GM12878 (cell line): ENCODE data around the gene LPAR5. TPM values are rescaled to one million over a fixed set of nuclear protein-coding genes. Genes with fewer than 3 reads are reported as not detected.
A peak's percentile ranks its signal among the peaks of the same experiment; 100 is the strongest.

Source experiments
- ATAC-seq: fragments of 200-7000 bp; cut with Tn5 transposase; 3 replicates; pipeline ENCODE4 v1.9.1; 2020; ENCODE audit warnings: mild to moderate bottlenecking, moderate library complexity
- BruUV-seq: library from RNA; stranded (reverse); fragments of 400-500 nt; replicated peaks from 2 replicates; lab custom pipeline; 2021; lab: Mats Ljungman, UMichigan
- CTCF ChIA-PET: fragments of 300-600 bp; sonication (Branson Sonifier 250); formaldehyde crosslinking; extraction: SDS; loops from one replicate; lab custom pipeline; 2021; ENCODE audit warnings: inconsistent platforms; lab: Yijun Ruan, JAX
- POLR2A ChIA-PET: fragments of 350-600 bp; formaldehyde crosslinking; extraction: SDS; loops from one replicate; lab custom pipeline; 2021; ENCODE audit warnings: inconsistent platforms; lab: Charles Lee
- RAD21 ChIA-PET: fragments of 300-600 bp; sonication (Branson Sonifier 250); formaldehyde crosslinking; loops from one replicate; lab custom pipeline; 2023; ENCODE audit warnings: antibody characterized with exemption; ENCODE audit not compliant: unreplicated experiment; lab: Charles Lee
- SMC1A ChIA-PET: fragments of 300-600 bp; sonication (Branson Sonifier 250); formaldehyde crosslinking; loops from one replicate; lab custom pipeline; 2023; ENCODE audit not compliant: unreplicated experiment, uncharacterized antibody; lab: Charles Lee
- DNase-seq: peaks from one replicate; pipeline ENCODE4 v3.0.0-alpha.2; 2011; ENCODE audit warnings: low read depth, low spot score
- FAIRE-seq: peaks from 3 replicates; lab custom pipeline; 2011; peaks lifted over from hg19 to GRCh38; lab: Jason Lieb, UNC
- H2AFZ ChIP-seq: 2 replicates; pipeline ENCODE4 v1.6.0; 2011; ENCODE audit warnings: low read depth, low read length, control low read depth; ENCODE audit not compliant: control insufficient read depth
- H3K27ac ChIP-seq: 2 replicates; pipeline ENCODE4 v1.5.1; 2011; ENCODE audit warnings: control low read depth; ENCODE audit not compliant: control insufficient read depth, insufficient read depth
- H3K27me3 ChIP-seq, 2 experiments: replicated peaks in 1 of 2; 2 replicates each; pipeline versions ENCODE4 v1.6.0 to v1.6.1; 2011; ENCODE audit warnings: low read length in 1 of 2; ENCODE audit not compliant: control insufficient read depth in 2 of 2, insufficient read depth in 2 of 2
- H3K36me3 ChIP-seq, 2 experiments: 2 replicates each; pipeline ENCODE4 v1.5.1; 2011; ENCODE audit warnings: low read length in 1 of 2; ENCODE audit not compliant: control insufficient read depth in 2 of 2, insufficient read depth in 2 of 2
- H3K4me1 ChIP-seq: 2 replicates; pipeline ENCODE4 v1.6.1; 2011; ENCODE audit warnings: mild to moderate bottlenecking, low read length, moderate library complexity, mixed read lengths; ENCODE audit not compliant: control insufficient read depth, insufficient read depth
- H3K4me2 ChIP-seq: 2 replicates; pipeline ENCODE4 v1.6.0; 2011; ENCODE audit warnings: control low read depth; ENCODE audit not compliant: control insufficient read depth, insufficient read depth
- H3K4me3 ChIP-seq: fragments of 200-600 bp; sonication (generic); 2 replicates; pipeline ENCODE4 v1.5.1; 2016
- H3K79me2 ChIP-seq: 2 replicates; pipeline ENCODE4 v1.6.0; 2011; ENCODE audit warnings: low read length; ENCODE audit not compliant: control insufficient read depth, insufficient read depth
- H3K9ac ChIP-seq: 2 replicates; pipeline ENCODE4 v1.8.0; 2011; ENCODE audit warnings: low read length, control low read depth, mixed read lengths; ENCODE audit not compliant: control insufficient read depth, insufficient read depth
- H3K9me3 ChIP-seq: replicated peaks from 3 replicates; pipeline ENCODE4 v1.5.1; 2011; ENCODE audit warnings: mild to moderate bottlenecking, low read length; ENCODE audit not compliant: control insufficient read depth, insufficient read depth
- H4K20me1 ChIP-seq: 2 replicates; pipeline ENCODE4 v1.6.0; 2011; ENCODE audit not compliant: control insufficient read depth, insufficient read depth
- BACH1 ChIP-seq: fragments of 450-650 bp; IDR thresholded peaks from 2 replicates; pipeline ENCODE4 v1.6.1; 2017; ENCODE audit warnings: mild to moderate bottlenecking, borderline replicate concordance
- CHD2 ChIP-seq: IDR thresholded peaks from 2 replicates; pipeline ENCODE4 v1.6.1; 2011; ENCODE audit warnings: low read depth, low read length, improper control_type of control experiment, borderline replicate concordance
- PAX5 ChIP-seq: IDR thresholded peaks from 2 replicates; pipeline ENCODE4 v1.6.1; 2011; ENCODE audit warnings: low read depth, low read length, borderline replicate concordance
- POLR2A ChIP-seq: IDR thresholded peaks from 2 replicates; pipeline ENCODE4 v1.6.1; 2011; ENCODE audit warnings: low read depth, mild to moderate bottlenecking, low read length
- POLR2AphosphoS2 ChIP-seq: IDR thresholded peaks from 2 replicates; pipeline ENCODE4 v1.6.1; 2011; ENCODE audit warnings: low read depth, mild to moderate bottlenecking, low read length, improper control_type of control experiment, moderate library complexity
- POU2F2 ChIP-seq: IDR thresholded peaks from 3 replicates; pipeline ENCODE4 v1.6.1; 2011; ENCODE audit warnings: low read depth, mild to moderate bottlenecking, low read length, borderline replicate concordance
- RAD21 ChIP-seq: IDR thresholded peaks from 2 replicates; pipeline ENCODE4 v1.6.1; 2011; ENCODE audit warnings: mild to moderate bottlenecking, low read depth, low read length, moderate library complexity; ENCODE audit not compliant: insufficient read depth
- SMC3 ChIP-seq: IDR thresholded peaks from 2 replicates; pipeline ENCODE4 v1.6.1; 2011; ENCODE audit warnings: low read length, improper control_type of control experiment, borderline replicate concordance
- ZBTB33 ChIP-seq: fragments of 450-650 bp; IDR thresholded peaks from 2 replicates; pipeline ENCODE4 v1.6.1; 2017; ENCODE audit warnings: mild to moderate bottlenecking
- WGBS: methylation state at CpG from one replicate; pipeline ENCODE4 v1.1.6; 2016; ENCODE audit warnings: low lambda C conversion rate; ENCODE audit not compliant: insufficient replicate concordance, insufficient coverage; ENCODE audit errors: missing lambda C conversion rate; 5-methylcytosine and 5-hydroxymethylcytosine counted together
- in situ Hi-C: fragments of 300-500 bp; cut with MboI; formaldehyde crosslinking; loops from 9 replicates; pipeline ENCODE4 v1.14.3; 2018; ENCODE audit warnings: mixed read lengths
- intact Hi-C: fragments of 100-400 bp; cut with micrococcal nuclease; formaldehyde crosslinking; loops from one replicate; pipeline ENCODE4 v1.14.2; 2022; ENCODE audit not compliant: unreplicated experiment
- polyA plus RNA-seq, 11 experiments: library from polyadenylated mRNA; depleted of rRNA in 4 of 11; unstranded in 6 of 11; stranded (reverse) in 5 of 11; fragments of >200 nt; fragmentation: Nextera tagmentation in 4 of 11; fragmentation: Illumina TruSeq in 1 of 11; extraction: Ambion mirVana in 4 of 11; extraction: Trizol in 1 of 11; gene quantifications; 1 replicate in 1 of 11; 2 replicates in 10 of 11; pipeline versions ENCODE4 v1.2.1 to v1.2.3, GENCODE V29; 2011 to 2016; ENCODE audit warnings: inconsistent platforms in 2 of 11, missing spikeins in 2 of 11, low read depth in 1 of 11
- total RNA-seq, 4 experiments: library from RNA; depleted of rRNA in 3 of 4; stranded (reverse); fragments of >200 nt in 3 of 4; fragmentation: Illumina TruSeq in 1 of 4; extraction: Trizol in 1 of 4; gene quantifications; 2 replicates each; pipeline versions ENCODE4 v1.2.1 to v1.2.3, GENCODE V29; 2013 to 2021
- TF ChIP-seq, protein P1 (sequence below): fragments of 450-650 bp; IDR thresholded peaks from 2 replicates; pipeline ENCODE4 v1.6.1; 2016; ENCODE audit warnings: mild to moderate bottlenecking

Gene LPAR5
- total and polyA plus RNA-seq, 10 of the 15 experiments (the other 5 are each of a cell fraction or from before 2014, with no cell fraction given): 1.3 to 7.9 (median 5.3) TPM

- in situ Hi-C loops: no loop called here
Measured at GRCh38 chr12:6573001-6573400, 62.8 kb downstream of the LPAR5 start.

DNA sequence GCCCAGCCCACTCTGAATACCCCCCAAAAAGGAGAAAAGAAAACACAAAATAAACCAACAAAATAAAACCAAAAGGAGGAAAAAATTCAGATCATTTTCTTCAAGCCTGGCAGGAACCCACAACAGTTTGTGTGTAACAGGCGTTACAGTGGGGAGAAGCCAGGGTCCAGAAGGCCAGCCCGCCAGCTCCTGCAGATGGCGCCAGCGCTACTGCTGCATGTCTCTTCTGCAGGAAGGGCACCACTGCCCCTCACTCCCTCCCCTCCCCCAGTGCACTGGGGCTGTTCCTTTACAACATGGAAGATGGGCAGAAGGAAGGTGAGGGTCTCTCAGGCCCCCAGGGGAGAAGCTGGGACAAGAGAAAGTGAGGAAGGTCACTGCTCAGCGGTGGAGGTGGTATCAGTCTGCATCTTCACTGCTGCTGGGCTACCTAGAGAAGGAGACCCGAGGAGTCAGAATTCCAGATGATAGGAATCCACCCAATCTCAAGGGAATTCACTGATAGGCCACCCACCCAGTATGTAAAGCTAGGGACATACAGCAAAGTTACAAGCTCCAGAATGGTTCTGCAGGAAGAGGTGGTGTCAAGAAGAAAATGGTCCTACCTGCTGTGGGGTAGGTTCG, 65.4 kb downstream of the LPAR5 start:
- ChIA-PET RAD21 (interaction anchor here (0.7 to 2.7 kb wide), 6 partner anchors 25 to 281 kb away, joined by 3 to 9 read pairs (median 4); partner anchors contain the start of gene CDCA3), POLR2A (interaction anchor here (1.0 to 1.2 kb wide), 2 partner anchors 34 to 119 kb away, joined by 4 to 5 read pairs; partner anchors contain the start of gene ZNF384), SMC1A (interaction anchor here (0.8 to 1.6 kb wide), 9 partner anchors 15 to 182 kb away, joined by 3 to 8 read pairs (median 3); partner anchors contain the start of genes MLF2 and ZNF384), CTCF (interaction anchor here (0.6 to 3.9 kb wide), 24 partner anchors 12 to 538 kb away, joined by 3 to 43 read pairs (median 5); partner anchors contain the start of gene LPAR5)
- H3K27ac ChIP-seq: no peak overlapping the region
- H3K4me1 ChIP-seq: peaks cover 4% of the 10 kb centered on the region; the same call in 1 of the 2 replicates
- BruUV-seq: no TSS peak
- no peak overlapping the region for H2AFZ ChIP-seq
- no peak overlapping the region for H3K4me2 ChIP-seq
- WGBS: 62% methylated on average over 7 of the region's 7 CpGs
- in situ Hi-C loops: no loop called here
- peaks cover 22 to 30% of the 10 kb centered on the region in 2 experiments for H3K36me3 ChIP-seq
- H3K27me3 ChIP-seq: no peaks in the 10 kb centered on the region
- H3K4me3 ChIP-seq: no peak overlapping the region
- H3K79me2 ChIP-seq: peaks cover 28% of the 10 kb centered on the region
- H3K9me3 ChIP-seq: no peaks in the 10 kb centered on the region
- FAIRE-seq: no peak
- H4K20me1 ChIP-seq: no peaks in the 10 kb centered on the region; the same call in 1 of the 2 replicates
- no peak overlapping the region for H3K9ac ChIP-seq
- intact Hi-C loops: no loop called here
- DNase-seq: no peak
- ATAC-seq: peak; percentile 54
- 0 out of 2 replicates have a peak, but pooled peaks have one; percentile 45 for TF ChIP-seq CHD2
- TF ChIP-seq BACH1: no peak
- no peak for TF ChIP-seq POU2F2
- TF ChIP-seq, protein P1, sequence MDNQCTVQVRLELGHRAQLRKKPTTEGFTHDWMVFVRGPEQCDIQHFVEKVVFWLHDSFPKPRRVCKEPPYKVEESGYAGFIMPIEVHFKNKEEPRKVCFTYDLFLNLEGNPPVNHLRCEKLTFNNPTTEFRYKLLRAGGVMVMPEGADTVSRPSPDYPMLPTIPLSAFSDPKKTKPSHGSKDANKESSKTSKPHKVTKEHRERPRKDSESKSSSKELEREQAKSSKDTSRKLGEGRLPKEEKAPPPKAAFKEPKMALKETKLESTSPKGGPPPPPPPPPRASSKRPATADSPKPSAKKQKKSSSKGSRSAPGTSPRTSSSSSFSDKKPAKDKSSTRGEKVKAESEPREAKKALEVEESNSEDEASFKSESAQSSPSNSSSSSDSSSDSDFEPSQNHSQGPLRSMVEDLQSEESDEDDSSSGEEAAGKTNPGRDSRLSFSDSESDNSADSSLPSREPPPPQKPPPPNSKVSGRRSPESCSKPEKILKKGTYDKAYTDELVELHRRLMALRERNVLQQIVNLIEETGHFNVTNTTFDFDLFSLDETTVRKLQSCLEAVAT: 0 out of 2 replicates have a peak, but pooled peaks have one; percentile 34
- TF ChIP-seq RAD21: peak; percentile 21; the same call in 1 of the 2 replicates
- TF ChIP-seq PAX5: no peak
- 0 out of 2 replicates have a peak, but pooled peaks have one; percentile 41 for TF ChIP-seq ZBTB33

More at GRCh38 chr12:6573001-6573400, 62.8 kb downstream of the LPAR5 start:
- Histone ChIP-seq H3K4me1 (no peaks in the 10 kb centered on the region), H2AFZ (no peak overlapping the region), H4K20me1 (no peaks in the 10 kb centered on the region), H3K27me3 (no peaks in the 10 kb centered on the region), H3K9ac (no peak overlapping the region), H3K36me3 (peaks cover 29 to 46% of the 10 kb centered on the region in 2 experiments), H3K4me2 (no peak overlapping the region), H3K27ac (no peak overlapping the region), H3K4me3 (no peak overlapping the region), H3K9me3 (no peaks in the 10 kb centered on the region), H3K79me2 (peaks cover 5% of the 10 kb centered on the region)
- ChIA-PET CTCF (interaction anchor here (0.8 to 3.9 kb wide), 4 partner anchors 10 to 112 kb away, joined by 3 to 43 read pairs (median 10); no protein-coding TSS in a partner anchor), SMC1A (interaction anchor here (0.9 to 2.2 kb wide), 3 partner anchors 21 to 181 kb away, joined by 3 to 6 read pairs (median 3); no protein-coding TSS in a partner anchor), RAD21 (interaction anchor here (0.9 kb wide), 1 partner anchor 30 kb away, joined by 3 read pairs; no protein-coding TSS in a partner anchor), POLR2A (interaction anchor here (0.6 kb wide), 1 partner anchor 193 kb away, joined by 3 read pairs; no protein-coding TSS in a partner anchor)
- FAIRE-seq (no peak), ATAC-seq (no peak), DNase-seq (no peak)
- no TSS peak for BruUV-seq
- TF ChIP-seq SMC3: no peak
- 0 out of 2 replicates have a peak, but pooled peaks have one; percentile 23 for TF ChIP-seq POLR2A
- TF ChIP-seq POLR2AphosphoS2: no peak
- intact Hi-C loops: no loop called here
- WGBS: 95% methylated on average over 8 of the region's 8 CpGs
